Measurements from ENCODE around the gene PDIA5. TPM values are rescaled to one million over a fixed set of nuclear protein-coding genes. Genes with fewer than 3 reads are reported as not detected.

The PDIA5 gene
- total and polyA plus RNA-seq, 3 donors from 2014 or later: 49.6 to 76.8 (median 76.0) TPM

DNA sequence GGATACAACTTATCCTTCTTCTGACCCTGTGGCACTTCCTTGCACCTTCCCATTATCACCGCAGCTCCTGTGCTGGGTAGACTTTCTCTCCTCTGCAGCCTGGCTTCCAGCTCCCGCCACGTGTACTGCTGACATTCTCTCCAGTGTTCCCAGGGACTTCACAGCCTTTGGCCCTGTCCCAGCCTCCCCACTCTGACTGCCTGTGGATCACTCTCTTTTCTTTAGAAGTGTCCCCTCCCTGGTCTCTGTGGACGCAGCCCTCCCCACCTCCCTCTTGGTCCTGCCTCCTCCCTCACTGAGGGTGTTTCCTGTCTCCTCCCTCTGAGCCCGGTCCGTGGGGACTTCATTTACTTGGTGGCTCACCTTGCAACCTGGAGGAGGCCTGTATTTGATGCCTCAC, 17.4 kb downstream of the PDIA5 start:
- WGBS, 2 donors: 31 to 46% methylated on average over 6 of the region's 6 CpGs
- Histone ChIP-seq H3K4me1 (peaks cover 67% of the 10 kb centered on the region), H3K36me3 (ENCODE audit: low read depth, missing control alignments) (no peaks in the 10 kb centered on the region), H3K9me3 (no peaks in the 10 kb centered on the region), H3K27ac (peak overlapping the region in 1 of 2 donors; percentile 78), H3K27me3 (no peaks in the 10 kb centered on the region), H3K4me3 (no peak overlapping the region)
- peak; percentile 82 for DNase-seq
- TF ChIP-seq CTCF (IDR thresholded peaks at IDR 0.05) (no peak), POLR2A (IDR thresholded peaks at IDR 0.05) (no peak)
- intact Hi-C loops (cut with DNase I; ENCODE audit: low total_unique reads): no loop called here

DNA sequence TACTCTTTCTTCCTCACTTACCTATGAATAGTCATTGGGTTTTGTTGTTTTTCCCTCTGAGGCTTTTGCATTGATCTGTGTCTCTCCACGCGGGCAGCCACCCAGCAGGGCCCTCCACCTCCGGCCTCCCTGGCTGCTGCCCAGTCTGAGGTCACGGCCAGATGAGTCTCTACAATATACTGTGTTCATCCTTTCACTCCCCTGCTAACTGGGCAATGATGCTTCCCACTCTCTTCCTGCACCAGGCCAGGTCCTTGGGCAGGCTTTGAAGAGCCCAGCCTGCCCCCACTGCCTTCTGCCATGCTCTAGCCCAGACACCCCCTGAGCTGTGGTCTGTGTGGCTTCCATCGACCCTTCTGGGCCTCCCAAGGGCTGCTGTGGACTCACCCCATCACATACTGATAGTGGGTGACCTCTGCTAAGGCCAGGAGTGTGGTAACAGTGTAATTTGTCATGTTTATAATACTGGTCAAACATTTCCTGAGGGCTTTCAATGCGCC, 18.0 kb downstream of the PDIA5 start:
- no peak overlapping the region for H3K4me3 ChIP-seq
- peak; percentile 52 for DNase-seq
- TF ChIP-seq POLR2A (IDR thresholded peaks at IDR 0.05): no peak
- TF ChIP-seq CTCF (IDR thresholded peaks at IDR 0.05): no peak
- peak overlapping the region; percentile 67 to 78 for H3K27ac ChIP-seq
- H3K27me3 ChIP-seq: no peaks in the 10 kb centered on the region
- WGBS, 2 donors: 30 to 32% methylated on average over 5 to 6 of the region's 6 CpGs
- H3K4me1 ChIP-seq: peaks cover 70% of the 10 kb centered on the region
- intact Hi-C loops (cut with DNase I; ENCODE audit: low total_unique reads): no loop called here
- no peaks in the 10 kb centered on the region for H3K36me3 ChIP-seq (ENCODE audit: low read depth, missing control alignments)
- H3K9me3 ChIP-seq: no peaks in the 10 kb centered on the region

DNA sequence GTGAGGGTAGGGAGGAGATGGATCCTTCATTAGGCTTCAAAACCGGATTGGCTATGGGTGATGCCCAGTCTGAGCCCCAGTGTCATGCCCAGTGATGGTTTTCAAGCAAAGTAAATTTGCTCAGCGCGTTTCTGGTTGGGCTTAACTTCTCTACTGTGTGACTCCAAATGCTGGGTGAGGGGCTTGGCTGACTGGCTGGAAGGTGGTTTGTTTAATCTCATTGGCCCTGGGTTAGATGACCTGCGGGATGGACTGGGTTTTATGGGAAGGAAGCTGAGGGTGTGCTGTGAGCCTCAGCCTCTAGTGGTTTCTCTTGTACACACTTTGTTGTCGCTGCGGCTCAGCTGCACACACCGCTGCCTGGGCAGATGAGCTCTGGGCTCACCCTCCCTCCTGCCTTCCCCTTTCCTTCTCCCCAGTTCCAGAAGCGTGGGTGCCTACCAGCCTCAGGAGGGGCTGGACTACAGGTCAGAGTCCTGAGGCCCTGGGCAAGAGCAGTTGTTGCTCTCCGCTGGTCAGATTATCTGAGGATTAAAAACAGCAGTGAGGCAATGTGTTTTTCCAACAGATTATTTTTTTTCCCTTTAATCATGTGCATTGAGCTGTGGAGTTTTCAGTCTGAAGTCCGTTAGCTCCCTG, 18.6 kb downstream of the PDIA5 start:
- WGBS, 2 donors: 35 to 59% methylated on average over 6 to 9 of the region's 10 CpGs
- Histone ChIP-seq H3K27me3 (no peaks in the 10 kb centered on the region), H3K27ac (peak overlapping the region; percentile 67 to 78), H3K36me3 (ENCODE audit: low read depth, missing control alignments) (no peaks in the 10 kb centered on the region), H3K4me3 (no peak overlapping the region), H3K4me1 (peaks cover 72% of the 10 kb centered on the region), H3K9me3 (no peaks in the 10 kb centered on the region)
- intact Hi-C loops (cut with DNase I; ENCODE audit: low total_unique reads): no loop called here
- TF ChIP-seq POLR2A (IDR thresholded peaks at IDR 0.05) (no peak), CTCF (IDR thresholded peaks at IDR 0.05) (no peak)
- DNase-seq: peak; percentile 50

DNA sequence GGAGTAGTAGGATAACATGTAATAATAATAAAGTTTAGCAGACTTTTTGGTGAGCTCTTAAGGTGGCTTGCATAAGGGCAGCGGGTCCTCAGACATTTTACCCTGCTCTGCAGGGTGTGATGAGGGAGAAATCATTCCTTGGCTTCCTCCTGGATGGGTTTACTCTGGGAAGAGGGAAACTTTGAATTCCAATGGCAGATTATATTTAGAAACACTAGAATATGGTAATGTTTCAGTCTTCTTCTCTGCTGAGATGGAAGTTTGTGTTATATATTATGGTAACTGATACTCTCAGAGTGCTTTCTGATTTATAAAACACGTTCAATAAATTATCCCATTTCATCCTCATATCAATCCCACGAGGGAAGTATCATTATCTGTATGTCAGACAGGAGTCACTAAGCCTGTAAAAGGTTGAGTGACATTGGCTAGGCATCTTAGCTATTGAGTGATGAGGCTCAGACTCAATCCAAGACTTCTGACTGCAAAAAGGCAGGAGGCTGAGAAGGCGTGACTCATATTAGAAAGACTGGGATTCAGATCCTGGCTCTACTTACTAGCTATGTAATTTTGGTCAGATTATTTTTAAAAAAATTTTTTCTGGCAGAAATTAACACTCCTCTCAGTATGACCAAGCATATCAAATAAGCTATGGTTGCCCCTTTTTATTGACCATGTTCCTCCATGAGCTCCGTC, 19.3 kb downstream of the PDIA5 start:
- 64 to 70% methylated on average over 5 of the region's 5 CpGs for WGBS, 2 donors
- Histone ChIP-seq H3K36me3 (ENCODE audit: low read depth, missing control alignments) (no peaks in the 10 kb centered on the region), H3K4me3 (no peak overlapping the region), H3K4me1 (peaks cover 72% of the 10 kb centered on the region), H3K9me3 (no peaks in the 10 kb centered on the region), H3K27ac (peak overlapping the region; percentile 67 to 78), H3K27me3 (no peaks in the 10 kb centered on the region)
- intact Hi-C loops (cut with DNase I; ENCODE audit: low total_unique reads): no loop called here
- no peak for DNase-seq
- TF ChIP-seq CTCF (IDR thresholded peaks at IDR 0.05) (no peak), POLR2A (IDR thresholded peaks at IDR 0.05) (no peak)

All from testis (tissue), 3 donors.